NCI-H2227 treated with DMSO at 0.1 percent for 48 hours (cell line): Measurements from ENCODE around the gene MEN1.

ENCODE experiments used
- DNase-seq: peaks from one replicate; lab custom pipeline; 2025; lab: John Stamatoyannopoulos, UW

MEN1 gene

DNA sequence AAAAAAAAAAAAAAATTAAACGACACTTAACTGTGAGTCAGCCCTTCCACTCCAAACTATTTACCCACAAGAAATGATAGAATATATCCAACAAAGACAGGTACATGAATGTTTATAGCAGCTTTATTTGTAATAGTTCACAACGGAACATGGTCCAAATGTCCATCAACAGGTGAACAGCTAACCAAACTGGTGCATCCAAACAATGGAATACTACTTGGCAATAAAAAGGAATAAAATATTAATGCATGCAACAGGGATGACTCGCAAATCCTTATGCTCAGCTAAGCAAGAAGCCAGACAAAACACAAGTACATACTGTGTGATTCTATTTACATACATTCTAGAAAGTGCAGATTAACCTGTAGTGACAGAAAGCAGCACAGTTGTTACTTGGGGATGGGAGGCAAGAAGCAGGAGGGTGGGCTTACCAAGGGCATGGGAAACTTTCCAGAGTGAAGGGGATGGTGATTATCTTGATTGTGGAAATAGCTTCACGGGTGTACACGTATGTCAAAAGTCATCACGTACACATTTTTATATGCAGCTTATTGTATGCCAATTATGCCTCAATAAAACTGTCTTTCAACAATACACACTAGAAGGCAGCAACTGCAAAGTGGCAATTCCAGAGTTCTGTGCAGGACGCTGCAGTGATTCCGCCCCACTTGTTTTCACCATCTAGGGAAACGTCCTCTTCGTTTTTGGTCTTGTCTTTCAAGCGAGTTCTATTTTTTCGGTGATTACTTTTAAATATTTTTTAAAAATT is 25.4 kb downstream of the MEN1 start:
- no peak for DNase-seq

DNA sequence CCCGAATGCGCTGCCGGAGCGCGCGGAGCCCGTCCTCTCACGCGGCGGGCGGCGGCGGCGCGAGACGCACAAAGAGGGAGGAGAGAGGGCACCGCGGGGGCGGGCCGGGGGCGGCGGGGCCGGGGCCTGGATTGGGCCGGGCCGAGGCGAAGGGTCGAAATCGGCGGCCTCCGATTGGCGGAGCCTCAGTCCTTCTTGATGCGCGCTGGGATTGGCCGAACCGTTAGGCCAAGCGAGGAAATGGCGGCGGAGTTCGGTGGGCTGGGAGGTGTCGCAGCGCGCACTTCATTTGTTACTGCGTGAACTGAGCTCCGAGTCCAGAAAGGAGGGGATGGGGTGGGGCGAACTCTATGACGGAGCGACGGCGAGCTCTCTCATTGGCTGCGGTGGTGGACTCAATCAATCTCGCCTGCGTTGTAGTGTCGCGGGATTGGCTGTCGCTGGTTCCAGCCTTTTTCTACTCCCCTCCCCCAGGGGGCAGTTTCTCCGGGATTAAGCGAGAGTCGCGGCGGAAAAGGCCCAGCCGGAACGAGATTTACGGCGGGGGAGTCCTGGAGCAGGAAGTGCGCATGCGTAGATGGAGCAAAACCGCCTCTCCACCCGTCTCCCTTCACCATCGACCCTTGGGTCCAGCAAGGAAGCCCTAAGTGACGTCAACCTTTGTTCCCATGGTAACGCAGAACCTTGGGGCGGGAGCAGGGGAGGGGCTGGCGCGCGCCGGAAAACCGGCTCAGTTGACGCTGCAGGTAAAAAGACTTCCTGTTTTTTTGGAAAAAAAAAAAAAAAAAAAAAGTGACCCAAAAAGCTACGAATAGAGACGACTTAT is 31.7 kb downstream of the MEN1 start, which contains the start of gene SF1:
SF1 (minus strand) TSS at position 70 of the 826 bp plus-strand sequence. CDS start 150 bp downstream, outside the sequence.
- peak; percentile 100 for DNase-seq

- DNase-seq: no peak
These were observed 32.2 kb downstream of the MEN1 start for GRCh38 chr11:64778223-64778472.

- peak; percentile 66 for DNase-seq
These were observed 32.7 kb downstream of the MEN1 start for GRCh38 chr11:64777449-64778222.

DNA sequence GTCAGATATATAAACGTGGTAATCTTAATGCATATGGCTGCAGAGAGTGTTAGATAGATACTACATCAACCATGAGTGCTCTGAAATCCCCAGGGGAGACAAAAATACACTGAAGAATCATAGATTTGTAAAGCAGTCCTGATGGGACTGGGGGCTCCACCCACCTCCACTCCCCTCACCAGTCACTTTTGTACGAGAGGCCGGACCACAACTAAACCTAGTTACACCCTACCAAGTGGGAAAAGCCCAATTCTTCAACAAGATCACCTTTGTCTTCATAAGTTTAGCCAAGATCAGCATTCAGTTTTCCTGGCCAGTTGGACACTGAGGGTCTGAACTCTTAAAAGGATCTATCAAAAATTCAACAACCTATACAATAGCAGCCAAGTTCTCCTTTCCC is 33.5 kb downstream of the MEN1 start:
- no peak for DNase-seq

DNA sequence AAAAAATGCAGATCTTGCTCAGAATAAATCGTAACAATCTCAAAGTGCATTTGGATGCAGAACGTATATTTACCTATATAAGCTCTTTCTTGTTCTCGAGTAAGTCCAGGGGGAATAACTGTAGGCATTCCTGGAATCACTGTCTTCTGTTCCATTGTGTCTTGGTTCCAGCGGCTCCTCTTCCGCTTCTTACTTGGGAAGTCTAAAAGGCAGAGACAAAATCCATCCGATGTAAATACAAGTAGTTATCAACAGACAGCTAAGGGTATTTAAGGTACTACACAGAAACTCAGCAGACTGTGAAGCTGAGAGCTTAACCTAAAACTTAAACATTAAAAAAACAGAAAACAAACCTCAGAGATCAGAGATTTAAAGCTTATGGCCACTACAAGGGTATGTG is 33.9 kb downstream of the MEN1 start:
- no peak for DNase-seq

DNA sequence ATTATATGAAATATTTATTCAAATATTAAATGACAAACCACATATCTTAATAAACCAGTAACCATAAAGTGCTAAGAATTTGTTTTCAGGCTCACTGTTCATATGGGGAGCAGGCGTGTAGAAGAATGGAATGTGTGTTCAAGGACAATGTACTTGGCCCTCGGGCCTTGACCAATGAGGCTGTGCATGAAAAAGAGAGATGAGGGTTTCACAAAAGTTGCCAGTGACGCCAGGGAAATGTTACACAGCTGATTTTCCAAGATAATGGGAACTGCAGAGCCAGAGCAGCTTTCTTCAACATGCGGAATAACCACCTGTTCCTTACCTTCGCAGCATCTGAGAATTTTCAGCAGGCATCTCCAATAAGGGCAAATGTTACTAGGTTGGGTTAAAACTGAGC is 36.2 kb downstream of the MEN1 start:
- DNase-seq: no peak

- no peak for DNase-seq
These were observed 37.9 kb downstream of the MEN1 start for GRCh38 chr11:64772303-64773018.

GRCh38 chr11:64771861-64772260 is 38.5 kb downstream of the MEN1 start:
- no peak for DNase-seq

GRCh38 chr11:64770120-64770519 is 40.2 kb downstream of the MEN1 start:
- DNase-seq: no peak

DNA sequence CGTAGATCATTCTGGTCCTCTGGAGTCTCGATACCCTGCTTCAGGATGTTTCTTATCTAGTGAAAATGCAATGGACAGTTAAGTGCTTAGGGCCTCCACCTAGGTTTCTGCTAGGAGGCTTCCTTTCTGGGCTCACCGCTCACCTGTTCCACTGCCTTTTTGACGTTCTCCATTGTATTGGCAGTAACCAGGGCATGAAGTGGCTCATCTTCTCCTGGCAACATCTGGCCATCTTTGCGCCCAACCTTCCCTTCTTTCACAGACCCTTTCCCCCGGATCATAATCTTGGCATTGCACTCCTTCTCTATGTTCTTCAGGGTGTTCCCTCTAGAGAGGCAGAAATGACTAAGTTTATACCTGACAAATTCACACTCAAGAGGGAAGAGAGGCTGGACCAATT is 41.1 kb downstream of the MEN1 start:
- DNase-seq: no peak

DNA sequence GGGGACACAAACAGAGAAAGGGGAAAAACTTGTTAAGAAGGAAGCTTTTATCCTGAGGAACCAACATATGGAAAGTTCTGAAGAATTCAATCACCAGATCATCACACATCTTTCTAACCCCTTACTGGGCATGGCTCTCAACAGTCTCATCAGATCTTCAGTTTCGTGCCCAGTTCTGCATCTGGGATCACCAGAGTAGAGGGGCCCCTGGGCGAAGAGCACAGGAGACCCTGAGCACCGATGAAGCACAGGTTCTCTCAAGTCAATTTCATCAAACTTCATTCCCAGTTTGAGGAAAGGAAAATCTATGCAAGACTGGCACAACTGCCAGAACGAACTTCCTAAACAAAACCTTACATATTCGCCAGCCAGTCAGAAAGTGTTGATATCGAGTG is 42.1 kb downstream of the MEN1 start:
- no peak for DNase-seq

GRCh38 chr11:64767344-64768299 is 42.7 kb downstream of the MEN1 start:
- no peak for DNase-seq

- no peak for DNase-seq
These were observed 43.5 kb downstream of the MEN1 start for GRCh38 chr11:64766881-64767280.

GRCh38 chr11:64765851-64766665 is 44.3 kb downstream of the MEN1 start:
- no peak for DNase-seq

DNA sequence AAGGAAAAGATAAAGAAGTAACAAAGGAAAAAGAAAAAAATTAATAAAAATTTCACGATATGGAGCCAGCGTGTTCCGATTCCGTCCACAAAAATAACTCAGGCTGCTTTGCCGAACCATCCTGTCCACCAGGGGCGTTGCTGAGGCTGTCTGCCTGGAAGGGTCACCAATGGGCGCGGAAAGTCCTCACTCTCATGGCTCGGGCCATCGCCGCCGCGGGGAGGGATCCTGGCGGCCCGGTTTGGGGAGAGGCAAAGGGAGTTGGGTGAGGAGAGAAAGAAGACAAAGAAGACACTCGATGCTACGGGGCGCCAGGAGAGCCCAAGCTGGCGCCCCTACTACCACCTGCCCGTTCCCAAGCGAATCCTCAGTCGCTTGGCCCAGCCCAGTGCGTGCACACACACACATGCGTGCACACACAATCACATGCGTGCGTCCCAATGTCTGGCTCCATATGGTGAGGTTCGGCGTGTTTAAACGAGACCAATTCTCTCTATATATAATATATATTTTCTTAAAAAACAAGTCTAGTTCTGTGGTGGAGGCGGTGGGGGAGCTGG is 45.0 kb downstream of the MEN1 start:
- DNase-seq: no peak

DNA sequence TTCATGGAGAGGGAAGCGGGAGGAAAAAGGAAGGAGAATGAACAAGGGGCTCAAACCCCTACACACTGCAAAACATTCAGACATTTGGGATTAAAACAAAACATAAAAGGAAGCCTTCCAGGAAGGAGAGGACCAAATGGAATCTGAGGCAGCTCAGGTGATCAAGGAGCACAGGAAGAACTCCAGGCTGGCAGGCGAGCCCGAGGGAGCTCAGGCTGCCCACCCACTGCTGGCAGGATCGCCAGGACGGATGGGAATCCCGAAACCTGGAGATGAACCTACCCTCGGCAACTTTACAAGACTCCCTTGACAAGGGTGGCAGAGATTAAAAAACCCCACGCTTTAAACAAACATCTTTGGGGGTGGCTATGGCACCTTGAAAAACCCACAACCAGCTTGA is 45.6 kb downstream of the MEN1 start:
- DNase-seq: no peak

DNA sequence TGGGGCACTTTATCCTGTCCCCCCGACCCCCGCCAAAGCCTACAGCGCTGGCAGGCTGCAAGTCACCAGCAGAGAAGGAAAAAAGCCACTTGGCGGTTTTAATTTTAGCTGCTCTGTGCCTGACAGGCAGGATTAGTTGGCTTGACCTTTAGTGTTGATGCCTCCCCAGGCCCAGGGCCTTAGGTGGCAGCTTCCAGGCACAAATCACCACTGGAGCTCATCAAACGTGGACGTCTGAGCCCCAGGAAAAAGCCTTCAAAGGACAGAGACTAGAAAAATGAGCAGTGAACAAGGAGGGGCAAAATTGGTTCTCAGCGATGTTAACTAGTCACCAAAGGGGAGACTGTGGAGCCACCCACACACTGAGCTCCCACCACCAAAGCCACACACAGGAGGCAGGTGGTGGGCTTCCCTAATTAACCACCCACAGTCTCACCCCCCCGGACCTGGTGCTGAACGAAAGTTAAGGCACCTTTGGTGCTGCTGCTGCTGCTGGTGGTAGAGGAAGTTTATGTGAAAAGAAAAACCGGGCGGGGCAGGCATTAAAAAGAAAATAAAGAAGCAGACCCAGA is 46.2 kb downstream of the MEN1 start:
- no peak for DNase-seq

DNA sequence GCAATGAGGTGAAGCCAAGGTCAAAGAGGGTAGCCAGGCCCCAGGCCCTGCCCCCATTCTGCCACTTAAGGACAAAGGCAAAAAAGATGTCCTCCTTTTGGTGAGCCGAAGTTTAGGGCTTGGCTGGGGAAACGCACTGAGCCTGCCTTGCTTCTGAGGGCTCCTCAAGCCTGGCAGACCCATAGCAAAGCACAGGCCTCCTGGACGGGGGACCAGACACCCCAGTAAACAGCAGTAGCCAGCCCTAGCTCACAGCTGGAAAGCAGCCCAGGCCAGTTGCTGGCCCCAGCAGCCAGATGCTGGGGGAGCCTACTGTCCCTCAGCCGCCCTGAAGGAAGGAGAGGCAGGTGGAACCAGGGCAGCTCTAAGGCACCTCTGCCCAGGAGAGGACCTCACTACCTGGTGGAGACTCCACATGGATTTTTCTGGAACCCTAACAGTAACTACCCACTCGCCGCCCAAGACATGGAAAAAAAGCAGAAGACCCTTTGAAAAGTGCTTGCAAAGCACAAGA is 46.8 kb downstream of the MEN1 start:
- DNase-seq: no peak
